NCI-H2171 (cell line): Measurements from ENCODE around the gene MLN.
A peak's percentile ranks its signal among the peaks of the same experiment; 100 is the strongest.

ENCODE experiments used
- DNase-seq: peaks from one replicate; lab custom pipeline; 2025; lab: John Stamatoyannopoulos, UW

The MLN gene

DNA sequence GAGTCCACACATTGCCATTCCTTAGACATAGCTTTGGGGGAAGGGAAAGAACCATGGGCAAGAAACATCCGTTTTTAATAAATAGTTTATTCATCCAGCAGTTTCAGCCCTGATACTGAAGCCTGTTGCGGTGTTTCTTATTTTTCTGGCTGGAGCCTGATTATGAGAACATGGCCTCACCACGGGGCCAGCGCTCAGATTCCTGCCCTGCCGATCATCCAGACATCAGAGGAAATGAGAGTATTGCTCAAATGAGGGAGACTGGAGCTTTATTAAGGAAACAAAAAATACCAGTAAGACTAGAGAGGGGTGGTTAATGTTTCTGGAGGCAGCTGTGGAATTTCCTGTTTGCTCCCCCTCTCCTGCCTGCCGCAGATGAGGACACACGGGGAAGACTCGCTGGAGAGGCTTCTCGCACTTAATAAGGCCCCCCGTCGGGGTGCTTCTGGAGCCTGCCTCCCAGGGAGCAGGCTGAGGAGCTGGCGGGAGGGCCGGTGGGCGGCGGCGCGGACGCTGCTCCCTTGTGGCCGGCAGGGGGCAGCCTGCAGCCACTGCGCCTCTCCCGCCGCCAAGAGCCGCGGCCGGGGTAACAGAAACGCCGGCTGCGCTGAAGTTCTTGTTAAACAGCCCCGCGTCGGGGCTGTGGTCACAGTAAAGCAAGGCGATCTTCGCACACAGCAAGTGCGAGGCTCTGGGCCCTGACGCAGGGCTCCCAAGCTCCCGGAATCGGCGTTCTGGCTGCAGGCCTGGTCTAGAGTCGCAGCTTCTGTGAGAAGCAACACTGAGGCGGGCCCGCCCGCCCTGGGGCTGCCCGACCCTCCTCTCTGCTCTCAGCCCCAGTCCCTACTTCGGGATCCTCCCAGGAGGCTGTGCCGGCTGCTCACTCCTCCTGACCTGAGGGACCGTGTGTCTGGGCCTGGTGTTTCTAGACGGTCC, 32.4 kb downstream of the MLN start:
- peak; percentile 83 for DNase-seq

DNA sequence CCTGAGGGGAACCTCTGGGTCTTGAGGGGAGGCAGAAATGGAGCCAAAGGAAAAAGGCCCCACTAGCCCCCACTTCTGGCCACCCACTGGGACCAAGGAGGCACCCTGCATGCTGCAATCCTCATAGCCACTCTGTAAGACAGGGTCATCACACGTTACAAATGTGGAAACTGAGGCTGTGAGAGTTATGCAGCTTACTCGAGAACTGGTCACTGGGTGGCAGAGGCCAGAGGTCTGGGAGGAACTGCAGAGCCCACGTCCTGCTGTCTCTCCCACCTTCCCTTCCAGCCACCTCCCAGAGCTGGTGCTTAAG, 33.0 kb downstream of the MLN start:
- no peak for DNase-seq

DNA sequence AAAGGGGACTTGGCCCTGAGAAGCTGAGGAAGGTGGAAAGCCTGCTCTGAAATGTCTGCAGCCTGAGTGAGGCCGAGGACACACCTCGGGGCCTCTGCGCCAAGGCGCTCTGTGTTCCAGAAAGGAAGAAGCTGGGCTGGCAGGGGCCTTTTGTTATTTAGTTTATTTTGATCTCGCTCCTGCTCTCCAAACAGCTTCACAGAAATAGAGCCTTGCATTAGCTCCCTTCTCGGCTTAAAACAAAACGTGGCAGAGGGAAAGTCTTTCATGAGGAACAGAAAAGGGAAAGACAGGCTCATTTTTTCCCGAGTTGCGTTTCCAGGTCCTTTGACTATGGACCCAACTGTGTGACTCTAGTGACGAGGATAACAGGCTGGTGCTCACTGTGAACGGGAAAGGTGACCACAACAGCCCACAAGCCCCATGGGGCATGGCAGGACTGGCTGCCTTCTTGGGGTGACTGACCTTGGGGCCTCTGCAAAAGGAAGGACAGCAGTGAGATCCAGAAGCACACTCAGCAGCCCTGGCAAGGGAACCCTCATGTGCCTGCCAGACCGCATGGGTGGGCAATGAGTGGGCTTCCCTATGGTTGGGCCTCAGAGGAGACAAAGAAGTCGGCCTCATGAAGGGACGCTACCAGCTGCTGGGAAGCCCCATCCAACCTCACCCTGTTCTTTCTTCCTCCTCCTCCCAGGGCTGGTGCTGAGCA, 33.5 kb downstream of the MLN start:
- no peak for DNase-seq

DNA sequence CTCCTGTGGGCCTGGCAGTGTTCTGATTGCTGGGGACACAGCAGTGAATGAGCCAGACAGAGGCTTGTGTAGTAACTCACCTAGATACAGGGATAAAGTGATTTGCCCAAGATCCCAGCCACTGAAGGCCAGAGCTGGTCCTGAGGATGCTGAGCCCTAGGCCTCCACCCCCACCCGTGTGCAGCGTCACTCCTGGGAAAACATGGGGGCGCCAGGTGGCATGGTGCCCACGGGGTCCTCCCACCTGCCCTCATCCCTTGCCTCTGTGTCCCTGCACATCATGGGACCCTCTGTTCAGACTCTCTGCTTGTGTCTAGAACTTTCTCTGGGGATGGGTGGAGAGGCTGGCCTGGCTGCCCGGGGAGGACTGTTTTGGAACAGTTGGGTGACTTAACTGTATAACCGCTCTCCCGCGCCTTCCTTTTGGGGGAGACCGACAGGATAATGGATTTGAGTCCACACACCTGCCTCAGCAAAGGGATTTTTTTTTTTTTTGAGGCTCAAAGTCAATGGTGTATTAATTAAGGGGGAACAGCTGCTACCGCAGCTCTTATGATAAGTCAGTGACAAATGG, 34.5 kb downstream of the MLN start:
- peak; percentile 78 for DNase-seq

- DNase-seq, result no peak
Observed at GRCh38 chr6:33768644-33769120, 35.1 kb downstream of the MLN start.

DNA sequence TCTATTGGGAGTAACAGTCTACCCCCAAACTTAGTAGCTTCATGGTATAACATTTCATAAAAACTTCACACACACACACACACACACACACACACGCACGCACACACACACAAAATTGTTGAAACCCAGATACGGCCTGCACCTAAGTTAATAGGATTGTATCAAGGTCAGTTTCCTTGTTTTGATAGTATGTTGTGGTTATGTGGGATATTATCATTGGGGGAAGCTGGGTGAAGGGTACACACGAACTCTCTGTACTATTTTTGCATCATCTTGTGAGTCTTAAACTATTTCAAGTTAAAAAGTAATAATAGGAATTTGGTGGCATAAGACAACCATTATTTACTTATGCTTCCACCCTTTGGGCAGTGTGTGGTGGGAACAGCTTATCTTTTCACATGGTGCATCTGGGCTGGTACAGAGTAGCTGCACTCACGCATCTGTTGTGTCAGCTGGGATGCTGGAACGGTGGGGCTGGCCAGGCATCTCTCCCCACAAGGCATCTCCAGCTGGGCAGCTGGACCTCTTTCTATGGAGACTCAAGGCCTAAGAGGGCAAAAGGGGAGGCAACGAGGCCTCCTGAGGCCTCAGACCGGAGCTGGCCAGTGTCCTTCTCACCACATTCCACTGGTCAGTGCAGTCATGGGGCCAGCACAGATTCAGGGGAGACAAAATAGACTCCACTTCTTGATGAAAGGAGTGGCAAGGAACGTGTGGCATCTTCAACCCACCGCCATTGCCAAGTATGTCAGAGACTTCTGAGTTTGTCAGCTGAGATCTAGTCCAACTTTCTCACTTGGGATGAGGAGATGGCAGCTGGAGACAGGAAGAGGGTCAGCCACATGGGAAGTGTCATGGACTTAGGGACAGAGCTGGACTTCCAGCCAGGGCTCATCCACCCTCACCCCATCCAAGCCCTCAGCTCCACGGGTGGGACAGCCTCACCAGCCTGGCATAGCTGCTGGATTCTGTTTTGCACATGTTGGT, 36.6 kb downstream of the MLN start:
- DNase-seq, result no peak

GRCh38 chr6:33765368-33765767, 38.4 kb downstream of the MLN start:
- no peak for DNase-seq

DNA sequence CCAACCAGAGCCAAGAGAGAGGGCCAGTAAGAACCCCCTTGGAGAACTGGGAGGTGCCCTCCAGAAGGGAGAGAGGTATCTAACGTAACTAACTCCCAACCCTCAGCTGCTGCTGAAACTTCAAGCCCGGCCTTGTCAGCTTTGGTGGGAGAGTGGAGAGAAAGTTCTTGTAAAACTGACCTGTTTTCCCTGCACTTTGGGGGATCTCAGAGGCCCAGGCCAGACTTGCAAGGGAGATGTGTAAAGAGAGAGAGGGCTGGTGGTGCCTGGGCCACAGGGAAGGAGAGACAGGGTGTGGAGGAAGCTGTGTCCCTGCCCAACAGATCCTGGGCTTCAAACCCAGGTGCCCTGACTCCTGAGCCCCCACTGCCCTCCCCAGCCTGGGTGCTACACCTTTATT, 39.8 kb downstream of the MLN start:
- no peak for DNase-seq

DNA sequence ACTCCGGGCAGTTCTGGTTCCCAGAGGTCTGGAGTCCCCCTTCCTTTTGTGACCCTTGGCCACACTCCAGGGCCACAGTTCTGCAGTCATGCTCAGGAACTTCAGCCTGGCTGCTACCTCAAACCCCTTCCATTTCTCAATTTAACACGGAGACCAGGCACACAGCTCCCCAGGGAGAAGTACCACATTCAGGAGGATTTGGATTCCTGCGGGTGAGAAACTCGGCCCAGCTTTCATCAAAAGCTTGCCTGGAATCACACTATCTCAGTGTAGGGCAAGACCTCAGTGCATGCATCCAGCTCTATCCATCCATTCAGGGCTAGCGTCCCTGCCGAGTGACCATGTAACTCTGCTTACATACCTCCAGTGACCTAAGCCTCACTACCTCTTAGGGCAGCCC, 40.3 kb downstream of the MLN start:
- no peak for DNase-seq

DNA sequence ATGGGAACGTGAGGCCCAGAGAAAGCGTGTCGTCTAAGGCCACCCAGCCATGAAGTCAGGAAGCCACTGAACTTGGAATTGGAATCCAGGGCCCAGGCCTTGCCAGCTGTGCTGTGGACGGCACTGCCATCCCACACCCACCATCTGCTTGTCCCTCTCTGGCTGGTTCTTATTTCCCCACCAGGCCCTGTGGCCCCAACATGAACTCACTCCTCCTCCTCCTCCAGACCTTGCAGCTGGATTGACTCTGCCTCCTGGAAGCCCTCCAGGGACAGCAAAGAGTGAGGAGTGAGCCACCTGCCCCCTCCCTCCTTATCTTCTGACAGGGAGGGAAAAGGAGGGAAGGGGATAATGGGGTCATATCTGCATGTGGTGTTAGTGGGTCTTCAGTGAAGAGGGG, 41.1 kb downstream of the MLN start:
- DNase-seq, result no peak

DNA sequence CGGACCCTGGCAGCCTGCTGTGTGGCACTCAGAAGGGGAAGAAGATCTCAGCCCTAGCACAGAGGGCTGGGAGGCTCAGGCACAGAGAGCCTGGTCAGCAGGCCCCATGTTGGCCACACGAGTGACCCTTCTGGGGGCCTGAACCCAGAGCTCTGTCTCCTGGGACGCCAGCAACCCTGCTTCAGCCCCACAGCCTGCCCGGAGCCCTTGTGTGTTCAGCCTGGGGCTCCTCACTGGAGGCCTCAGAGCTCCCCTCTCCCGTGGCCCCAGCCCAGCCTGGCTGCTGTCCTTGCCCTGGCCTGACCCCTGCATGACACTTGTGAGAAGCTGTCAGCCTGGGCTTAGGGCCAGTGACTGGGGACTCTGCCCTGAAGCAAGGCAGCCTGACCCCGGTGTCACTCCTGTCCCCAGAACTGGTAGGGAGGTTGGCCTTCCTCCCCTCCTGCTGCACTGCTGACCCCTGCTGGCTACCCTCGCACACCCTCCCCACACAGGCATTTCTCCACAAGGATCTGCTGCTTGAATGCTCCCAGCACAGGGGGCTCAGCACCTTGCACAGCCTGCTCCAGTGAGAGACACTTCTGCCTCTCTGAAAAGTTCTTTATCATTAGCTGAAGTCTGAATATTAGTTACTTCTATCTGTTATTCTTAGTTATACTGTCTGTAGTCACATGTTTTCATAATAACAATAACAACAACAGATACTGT, 41.7 kb downstream of the MLN start:
- no peak for DNase-seq

DNA sequence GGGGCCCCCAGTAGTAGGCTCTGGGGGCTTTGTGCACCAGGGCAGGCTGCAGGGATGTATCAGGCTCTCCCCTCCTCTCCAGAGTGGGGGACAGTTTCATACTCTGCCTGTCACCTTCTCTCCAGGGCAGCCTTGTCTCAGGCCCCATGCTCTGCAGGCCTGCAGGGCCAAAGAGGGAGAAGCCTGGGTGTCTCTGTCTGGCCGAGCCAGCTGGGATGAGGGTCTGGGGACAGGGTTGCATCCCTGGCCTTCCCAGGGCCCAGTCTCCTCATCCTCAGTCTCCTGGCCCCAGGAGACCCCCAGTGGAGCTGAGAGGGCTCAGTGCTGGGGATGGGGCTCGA, 42.3 kb downstream of the MLN start:
- DNase-seq, result no peak

DNA sequence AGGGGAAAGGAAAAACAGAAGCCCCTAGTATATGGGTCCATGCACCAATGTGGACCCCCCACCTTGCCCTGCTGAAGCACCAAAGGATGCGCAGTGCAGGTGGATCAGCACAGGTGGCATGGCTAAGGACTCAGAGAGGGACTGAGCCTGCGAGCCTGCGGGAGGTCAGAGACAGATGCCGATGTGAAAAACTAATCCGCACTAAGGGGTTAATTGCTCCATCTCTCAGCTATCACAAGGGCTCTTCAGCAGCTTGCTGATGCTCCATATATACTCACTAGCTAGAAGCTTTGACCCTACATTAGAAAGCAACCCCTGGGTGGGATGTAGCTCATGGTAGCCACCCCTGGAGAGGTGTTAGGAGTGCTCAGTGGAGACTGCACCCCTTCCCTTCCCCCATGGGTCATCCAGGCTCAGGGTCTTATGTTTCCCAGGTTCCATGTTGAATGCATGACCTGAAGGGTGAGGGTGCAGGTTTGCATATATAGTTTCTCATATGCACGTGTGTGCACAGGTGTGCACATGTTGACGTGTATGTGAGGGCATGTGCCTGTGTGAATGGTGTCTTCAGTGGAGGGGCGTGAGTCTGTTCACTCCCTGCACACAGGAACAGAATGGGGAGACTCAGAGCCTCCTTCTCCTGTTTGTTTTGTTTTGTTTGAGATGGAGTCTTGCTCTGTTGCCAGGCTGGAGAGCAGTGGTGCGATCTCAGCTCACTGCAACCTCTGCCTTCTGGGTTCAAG, 43.7 kb downstream of the MLN start:
- peak; percentile 33 for DNase-seq

DNA sequence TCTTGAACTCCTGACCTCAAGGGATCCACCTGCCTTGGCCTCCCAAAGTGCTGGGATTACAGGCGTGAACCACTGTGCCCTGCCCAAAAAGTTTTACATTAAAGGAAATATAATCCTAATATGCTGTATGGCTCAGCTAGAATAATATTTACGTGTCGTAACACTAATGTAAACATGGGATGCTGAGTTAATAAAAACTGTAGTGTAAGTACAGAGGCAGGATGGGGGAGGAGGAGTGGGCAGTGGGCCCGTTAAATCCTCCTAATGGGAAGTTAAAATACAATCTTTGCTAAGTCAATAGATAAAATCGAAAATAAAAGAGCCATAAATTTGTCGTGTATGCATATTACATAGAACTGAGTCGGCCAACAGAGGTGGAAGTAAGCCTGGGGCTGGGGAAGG, 45.0 kb downstream of the MLN start:
- DNase-seq, result no peak

GRCh38 chr6:33757906-33758305, 45.9 kb downstream of the MLN start:
- no peak for DNase-seq

DNA sequence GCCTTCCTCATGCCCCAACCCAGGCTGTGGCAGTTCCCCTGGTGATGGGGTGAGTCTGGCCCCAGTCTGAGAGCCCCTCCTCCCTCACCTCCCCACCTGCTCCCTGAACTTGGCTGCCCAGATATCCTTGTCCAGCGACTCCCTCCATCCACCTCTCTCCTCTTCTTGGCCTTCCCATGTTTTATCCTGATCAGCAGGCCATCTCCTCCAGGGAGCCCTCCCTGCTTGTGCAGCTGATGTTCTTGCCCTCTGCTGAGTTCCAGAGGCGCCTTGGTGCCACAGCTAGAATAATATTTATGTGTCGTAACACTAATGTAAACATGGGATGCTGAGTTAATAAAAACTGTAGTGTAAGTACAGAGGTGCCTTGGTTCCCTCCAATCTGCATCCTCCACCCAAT, 46.7 kb downstream of the MLN start:
- no peak for DNase-seq

GRCh38 chr6:33756211-33756954, 47.4 kb downstream of the MLN start:
- DNase-seq, result no peak

DNA sequence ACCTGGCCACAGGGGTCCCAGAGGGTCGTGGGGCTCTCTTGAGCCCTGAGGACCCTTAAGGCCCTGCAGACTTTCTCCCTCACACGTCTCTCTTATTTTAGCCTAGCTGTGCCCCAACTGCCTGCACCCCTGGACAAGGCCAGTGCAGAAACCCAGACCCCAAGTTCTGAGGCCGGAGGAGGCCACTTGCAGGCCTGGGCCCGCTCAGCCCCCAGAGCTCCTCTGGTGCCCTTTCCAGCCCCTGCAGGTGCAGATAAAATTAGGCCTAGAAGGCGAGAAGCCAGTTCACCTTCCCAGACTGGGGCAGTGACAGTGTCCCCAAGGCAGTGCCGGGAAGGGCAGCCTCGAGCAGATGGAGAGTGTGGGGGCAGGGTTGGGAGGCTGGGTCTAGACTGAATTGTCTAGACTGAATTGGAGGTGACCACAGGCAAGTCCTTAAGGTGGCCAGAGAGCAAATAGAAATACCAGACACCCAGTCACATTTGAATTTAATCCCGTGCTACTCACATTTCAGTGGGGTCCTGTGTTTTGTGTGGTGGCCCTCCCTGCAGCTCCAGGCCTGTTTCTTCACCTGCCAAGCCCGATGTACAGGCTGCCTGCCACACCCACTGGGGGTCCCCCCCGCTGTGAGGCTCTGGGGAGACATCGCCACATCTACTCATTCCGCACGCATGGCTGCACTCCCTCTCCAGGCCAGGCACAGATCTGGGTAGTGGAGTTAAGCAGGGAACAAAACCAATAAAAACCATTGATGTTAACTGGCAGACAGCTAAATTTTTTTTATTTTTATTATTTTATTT, 48.5 kb downstream of the MLN start:
- DNase-seq, result peak; percentile 78

- no peak for DNase-seq
Observed at GRCh38 chr6:33754222-33754621, 49.6 kb downstream of the MLN start.
